ENCODE results near the gene MEF2D. TPM values are rescaled to one million over a fixed set of nuclear protein-coding genes. Genes with fewer than 3 reads are reported as not detected.
A peak's percentile ranks its signal among the peaks of the same experiment; 100 is the strongest.

MEF2D gene
- total RNA-seq, 4 donors from 2014 or later = 26.4 to 80.6 (median 32.0) TPM

GRCh38 chr1:156467906-156468305 is 32.7 kb downstream of the MEF2D start:
- Histone ChIP-seq H3K4me3 (replicated peaks in 1 of 3) (no peak overlapping the region), H3K9me3 (no peaks in the 10 kb centered on the region), H3K4me1 (peaks cover 18 to 43% of the 10 kb centered on the region in 2 donors), H3K36me3 (peaks cover 33 to 54% of the 10 kb centered on the region in 2 donors), H3K27me3 (no peaks in the 10 kb centered on the region), H3K27ac (no peak overlapping the region)
- DNase-seq = no peak
- 90 to 93% methylated on average over 12 to 16 of the region's 18 CpGs for WGBS, 2 donors
- intact Hi-C loops (cut with DNase I) = no loop called here
- TF ChIP-seq POLR2A (IDR thresholded peaks at IDR 0.05) (no peak), CTCF (IDR thresholded peaks at IDR 0.05) (no peak)

- no peak for DNase-seq
- intact Hi-C loops (cut with DNase I) = no loop called here
- Histone ChIP-seq H3K27me3 (no peaks in the 10 kb centered on the region), H3K36me3 (peaks cover 31 to 51% of the 10 kb centered on the region in 2 donors), H3K27ac (no peak overlapping the region), H3K4me1 (peaks cover 18 to 43% of the 10 kb centered on the region in 2 donors), H3K9me3 (no peaks in the 10 kb centered on the region), H3K4me3 (replicated peaks in 1 of 3) (no peak overlapping the region)
- TF ChIP-seq CTCF (IDR thresholded peaks at IDR 0.05) (no peak), POLR2A (IDR thresholded peaks at IDR 0.05) (no peak)
- 86 to 88% methylated on average over 9 of the region's 9 CpGs for WGBS, 2 donors
Observed at GRCh38 chr1:156467385-156467784, 33.2 kb downstream of the MEF2D start.

- TF ChIP-seq CTCF (IDR thresholded peaks at IDR 0.05) (no peak), POLR2A (IDR thresholded peaks at IDR 0.05) (no peak)
- no peaks in the 10 kb centered on the region for H3K27me3 ChIP-seq
- peaks cover 31 to 40% of the 10 kb centered on the region in 2 donors for H3K36me3 ChIP-seq
- H3K9me3 ChIP-seq = no peaks in the 10 kb centered on the region
- peaks cover 18 to 34% of the 10 kb centered on the region in 2 donors for H3K4me1 ChIP-seq
- peak overlapping the region in 1 of 3 donors; percentile 47 for H3K27ac ChIP-seq
- intact Hi-C loops (cut with DNase I) = no loop called here
- peak in 1 of 2 donors; percentile 26 for DNase-seq
- 59 to 63% methylated on average over 16 to 17 of the region's 17 CpGs for WGBS, 2 donors
- no peak overlapping the region for H3K4me3 ChIP-seq (replicated peaks in 1 of 3)
Observed at GRCh38 chr1:156465747-156466365, 34.7 kb downstream of the MEF2D start.

- TF ChIP-seq POLR2A (IDR thresholded peaks at IDR 0.05) (no peak), CTCF (IDR thresholded peaks at IDR 0.05) (no peak)
- no peaks in the 10 kb centered on the region for H3K27me3 ChIP-seq
- no peaks in the 10 kb centered on the region for H3K9me3 ChIP-seq
- intact Hi-C loops (cut with DNase I) = loop anchor here (5.0 kb wide), 1 partner anchor 32 kb away; no protein-coding TSS in a partner anchor
- peak overlapping the region; percentile 23 to 47 (median 45) for H3K27ac ChIP-seq
- WGBS, 2 donors = 61 to 70% methylated on average over 9 of the region's 9 CpGs
- DNase-seq = peak; percentile 25 to 64
- H3K4me1 ChIP-seq = peaks cover 18 to 34% of the 10 kb centered on the region in 2 donors
- H3K36me3 ChIP-seq = peaks cover 31 to 36% of the 10 kb centered on the region in 2 donors
- H3K4me3 ChIP-seq (replicated peaks in 1 of 3) = no peak overlapping the region
Observed at GRCh38 chr1:156464825-156465452, 35.6 kb downstream of the MEF2D start.

GRCh38 chr1:156464335-156464734 is 36.2 kb downstream of the MEF2D start:
- Histone ChIP-seq H3K36me3 (peaks cover 29 to 34% of the 10 kb centered on the region in 2 donors), H3K27ac (peak overlapping the region; percentile 26 to 47 (median 45)), H3K9me3 (no peaks in the 10 kb centered on the region), H3K27me3 (no peaks in the 10 kb centered on the region), H3K4me1 (peaks cover 18 to 34% of the 10 kb centered on the region in 2 donors), H3K4me3 (replicated peaks in 1 of 3) (no peak overlapping the region)
- DNase-seq = peak in 1 of 2 donors; percentile 39
- no peak for TF ChIP-seq CTCF (IDR thresholded peaks at IDR 0.05)
- intact Hi-C loops (cut with DNase I) = loop anchor here (5.0 kb wide), 1 partner anchor 33 kb away; no protein-coding TSS in a partner anchor
- 61 to 73% methylated on average over 3 of the region's 3 CpGs for WGBS, 2 donors
